K562 (cell line): ENCODE results near the gene S100P. TPM values are rescaled to one million over a fixed set of nuclear protein-coding genes. Genes with fewer than 3 reads are reported as not detected.

ENCODE experiments used
- BRCA1 ChIP-seq, 2 experiments: fragments of 450-650 bp in 1 of 2; sonication (generic) in 1 of 2; formaldehyde crosslinking in 1 of 2; IDR thresholded peaks; 2 replicates each; pipeline versions ENCODE4 v1.5.0 to v1.6.1; 2017 to 2020; ENCODE audit warnings: mild to moderate bottlenecking in 1 of 2, missing genetic modification reagents in 1 of 2
- CBFA2T3 ChIP-seq: fragments of 450-650 bp; IDR thresholded peaks from 2 replicates; pipeline ENCODE4 v1.6.1; 2017
- HIVEP1 ChIP-seq: fragments of 250-450 bp; sonication (Bioruptor Pico); IDR thresholded peaks from 2 replicates; pipeline ENCODE4 v1.4.0; 2020; ENCODE audit warnings: mild to moderate bottlenecking
- HNRNPL ChIP-seq: fragments of 200-400 bp; formaldehyde crosslinking; IDR thresholded peaks from 2 replicates; pipeline ENCODE4 v1.6.1; 2017; ENCODE audit warnings: low read depth, mild to moderate bottlenecking, low read length
- KDM1A ChIP-seq, 2 experiments: fragments of 450-650 bp; IDR thresholded peaks; 2 replicates each; pipeline ENCODE4 v1.6.1; 2016; ENCODE audit warnings: mild to moderate bottlenecking in 2 of 2
- KLF13 ChIP-seq: fragments of 450-650 bp; IDR thresholded peaks from 2 replicates; pipeline ENCODE4 v1.6.1; 2016; ENCODE audit warnings: missing genetic modification characterization, low read depth, mild to moderate bottlenecking, missing compliant biosample characterization, moderate library complexity, borderline replicate concordance
- LARP7 ChIP-seq: fragments of 450-650 bp; IDR thresholded peaks from 2 replicates; pipeline ENCODE4 v1.6.1; 2016
- MEF2D ChIP-seq: conservative IDR thresholded peaks from 2 replicates; pipeline ENCODE4 v1.6.1; 2016; ENCODE audit warnings: low read depth, missing genetic modification characterization, missing compliant biosample characterization
- NFE2 ChIP-seq: IDR thresholded peaks from 2 replicates; pipeline ENCODE4 v1.6.1; 2014; ENCODE audit warnings: antibody characterized with exemption, low read depth
- POLR2B ChIP-seq: fragments of 450-650 bp; IDR thresholded peaks from 2 replicates; pipeline ENCODE4 v1.6.1; 2018; ENCODE audit warnings: low read depth; ENCODE audit not compliant: partially characterized antibody
- SAP30 ChIP-seq: fragments of 200-600 bp; sonication (generic); IDR thresholded peaks from 2 replicates; pipeline ENCODE4 v1.6.1; 2012; ENCODE audit warnings: borderline replicate concordance, low read depth, mild to moderate bottlenecking, moderate library complexity, low read length, control low read depth, inconsistent platforms; ENCODE audit not compliant: insufficient read depth, poor library complexity, severe bottlenecking
- TEAD4 ChIP-seq, 2 experiments: sonication (generic) in 1 of 2; formaldehyde crosslinking in 1 of 2; IDR thresholded peaks; 2 replicates each; pipeline versions ENCODE4 v1.6.1 to v1.8.0; 2012 to 2022; ENCODE audit warnings: borderline replicate concordance in 1 of 2, inconsistent platforms in 1 of 2, low read length in 1 of 2, mild to moderate bottlenecking in 1 of 2, missing genetic modification reagents in 1 of 2
- THRA ChIP-seq: fragments of 450-650 bp; IDR thresholded peaks from 2 replicates; pipeline ENCODE4 v1.6.1; 2017; ENCODE audit warnings: mild to moderate bottlenecking, moderate library complexity
- XRCC5 ChIP-seq: fragments of 200-400 bp; formaldehyde crosslinking; IDR thresholded peaks from 2 replicates; pipeline ENCODE4 v1.6.1; 2017; ENCODE audit warnings: low read depth, mild to moderate bottlenecking, low read length
- ZBTB33 ChIP-seq: sonication (generic); formaldehyde crosslinking; IDR thresholded peaks from 2 replicates; pipeline ENCODE4 v1.8.1; 2023; ENCODE audit warnings: mild to moderate bottlenecking, missing genetic modification reagents
- ZNF778 ChIP-seq: fragments of 450-650 bp; formaldehyde crosslinking; IDR thresholded peaks from 2 replicates; pipeline ENCODE4 v1.4.0; 2020; ENCODE audit warnings: mild to moderate bottlenecking, moderate library complexity
- polyA plus RNA-seq, 8 experiments: library from polyadenylated mRNA; depleted of rRNA in 4 of 8; stranded (reverse) in 5 of 8; unstranded in 3 of 8; fragments of >200 nt; fragmentation: Nextera tagmentation in 2 of 8; fragmentation: Illumina TruSeq in 1 of 8; extraction: Ambion mirVana in 2 of 8; extraction: Trizol in 1 of 8; gene quantifications; 2 replicates each; pipeline versions ENCODE4 v1.2.1 to v1.2.3, GENCODE V29; 2011 to 2014; ENCODE audit warnings: inconsistent platforms in 1 of 8, missing spikeins in 1 of 8
- total RNA-seq, 7 experiments: library from RNA; depleted of rRNA in 6 of 7; stranded (reverse); fragments of >200 nt in 6 of 7; fragmentation: Illumina TruSeq in 2 of 7; extraction: Trizol in 2 of 7; gene quantifications; 2 replicates each; pipeline versions ENCODE4 v1.2.1 to v1.2.3, GENCODE V29; 2011 to 2021; ENCODE audit warnings: low replicate concordance in 1 of 7
- TF ChIP-seq, protein P1 (sequence below), 3 experiments: fragments of 200-800 bp in 1 of 3; sonication (Bioruptor generic) in 1 of 3; sonication (generic) in 1 of 3; formaldehyde crosslinking in 1 of 3; IDR thresholded peaks; 2 replicates each; pipeline versions ENCODE4 v1.6.1 to v1.8.0; 2016 to 2022; ENCODE audit warnings: mild to moderate bottlenecking in 2 of 3, missing compliant biosample characterization in 2 of 3, missing genetic modification characterization in 2 of 3, missing genetic modification reagents in 1 of 3
- TF ChIP-seq, protein P2 (sequence below): fragments of 450-650 bp; IDR thresholded peaks from 2 replicates; pipeline ENCODE4 v1.6.1; 2018; ENCODE audit warnings: mild to moderate bottlenecking, low read depth; ENCODE audit not compliant: partially characterized antibody
- TF ChIP-seq, protein P3 (sequence below): IDR thresholded peaks from 2 replicates; pipeline ENCODE4 v1.6.1; 2011; ENCODE audit not compliant: insufficient read length; ENCODE audit errors: extremely low read depth

The S100P gene
- total and polyA plus RNA-seq, 9 of the 15 experiments (the other 6 are each of a cell fraction or from before 2014, with no cell fraction given), result 4.1 to 23.8 (median 7.5) TPM

GRCh38 chr4:6730603-6731317 is 37.1 kb downstream of the S100P start (continued):
- TF ChIP-seq THRA, result no peak
- peak; percentile 99 for TF ChIP-seq CBFA2T3
- TF ChIP-seq, protein P1, sequence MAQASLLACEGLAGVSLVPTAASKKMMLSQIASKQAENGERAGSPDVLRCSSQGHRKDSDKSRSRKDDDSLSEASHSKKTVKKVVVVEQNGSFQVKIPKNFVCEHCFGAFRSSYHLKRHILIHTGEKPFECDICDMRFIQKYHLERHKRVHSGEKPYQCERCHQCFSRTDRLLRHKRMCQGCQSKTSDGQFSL (CRISPR knock-in tag; IDR thresholded peaks at IDR 0.05), result no peak
- TF ChIP-seq, protein P1 (tag; IDR thresholded peaks at IDR 0.05), result no peak
- no peak for TF ChIP-seq HIVEP1 (CRISPR knock-in tag)
- TF ChIP-seq KDM1A (IDR thresholded peaks at IDR 0.05), result peak; percentile 93 to 95
- TF ChIP-seq POLR2B, result peak; percentile 60
- TF ChIP-seq XRCC5, result 0 out of 2 replicates have a peak, but pooled peaks have one; percentile 19
- TF ChIP-seq ZNF778, result no peak
- TF ChIP-seq, protein P2, sequence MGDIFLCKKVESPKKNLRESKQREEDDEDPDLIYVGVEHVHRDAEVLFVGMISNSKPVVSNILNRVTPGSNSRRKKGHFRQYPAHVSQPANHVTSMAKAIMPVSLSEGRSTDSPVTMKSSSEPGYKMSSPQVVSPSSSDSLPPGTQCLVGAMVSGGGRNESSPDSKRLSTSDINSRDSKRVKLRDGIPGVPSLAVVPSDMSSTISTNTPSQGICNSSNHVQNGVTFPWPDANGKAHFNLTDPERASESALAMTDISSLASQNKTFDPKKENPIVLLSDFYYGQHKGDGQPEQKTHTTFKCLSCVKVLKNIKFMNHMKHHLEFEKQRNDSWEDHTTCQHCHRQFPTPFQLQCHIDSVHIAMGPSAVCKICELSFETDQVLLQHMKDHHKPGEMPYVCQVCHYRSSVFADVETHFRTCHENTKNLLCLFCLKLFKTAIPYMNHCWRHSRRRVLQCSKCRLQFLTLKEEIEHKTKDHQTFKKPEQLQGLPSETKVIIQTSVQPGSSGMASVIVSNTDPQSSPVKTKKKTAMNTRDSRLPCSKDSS, result no peak
- no peak for TF ChIP-seq KLF13 (tag)
- no peak for TF ChIP-seq BRCA1 (IDR thresholded peaks at IDR 0.05)
- TF ChIP-seq BRCA1 (CRISPR knock-in tag; IDR thresholded peaks at IDR 0.05), result no peak
- peak; percentile 64 for TF ChIP-seq MEF2D
- peak; percentile 98 for TF ChIP-seq TEAD4 (IDR thresholded peaks at IDR 0.05; ENCODE audit: low read length)
- no peak for TF ChIP-seq TEAD4 (CRISPR knock-in tag; IDR thresholded peaks at IDR 0.05; ENCODE audit: borderline replicate concordance)
- TF ChIP-seq ZBTB33 (CRISPR knock-in tag), result 0 out of 2 replicates have a peak, but pooled peaks have one; percentile 11
- TF ChIP-seq LARP7, result no peak
- TF ChIP-seq, protein P3, sequence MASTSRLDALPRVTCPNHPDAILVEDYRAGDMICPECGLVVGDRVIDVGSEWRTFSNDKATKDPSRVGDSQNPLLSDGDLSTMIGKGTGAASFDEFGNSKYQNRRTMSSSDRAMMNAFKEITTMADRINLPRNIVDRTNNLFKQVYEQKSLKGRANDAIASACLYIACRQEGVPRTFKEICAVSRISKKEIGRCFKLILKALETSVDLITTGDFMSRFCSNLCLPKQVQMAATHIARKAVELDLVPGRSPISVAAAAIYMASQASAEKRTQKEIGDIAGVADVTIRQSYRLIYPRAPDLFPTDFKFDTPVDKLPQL, result no peak
- TF ChIP-seq NFE2, result 0 out of 2 replicates have a peak, but pooled peaks have one; percentile 42
- TF ChIP-seq HNRNPL, result no peak
- peak; percentile 50 for TF ChIP-seq SAP30
